ENCODE results near the gene ECHDC3. TPM values are rescaled to one million over a fixed set of nuclear protein-coding genes. Genes with fewer than 3 reads are reported as not detected.
A peak's percentile ranks its signal among the peaks of the same experiment; 100 is the strongest.

ECHDC3 gene
- polyA plus RNA-seq, 6 donors from 2014 or later, result 1.1 to 2.8 (median 2.0) TPM

GRCh38 chr10:11799736-11800080 lies 57.5 kb downstream of the ECHDC3 start:
- no peak for ATAC-seq (ENCODE audit: low read depth in 2 of 2)
- Mint-ChIP-seq H3K4me3 (no peak overlapping the region), H3K9me3 (no peaks in the 10 kb centered on the region), H3K27ac (no peak overlapping the region), H3K27me3 (peaks cover 0 to 5% (median 0%) of the 10 kb centered on the region in 3 donors), H3K4me1 (peaks cover 3 to 5% (median 5%) of the 10 kb centered on the region in 3 donors), H3K36me3 (no peaks in the 10 kb centered on the region)
- no peak for DNase-seq

GRCh38 chr10:11804336-11804735 lies 62.2 kb downstream of the ECHDC3 start:
- ATAC-seq (ENCODE audit: low read depth in 2 of 2) (no peak), DNase-seq (no peak)
- H3K27me3 Mint-ChIP-seq, result peaks cover 8 to 11% (median 9%) of the 10 kb centered on the region in 3 donors
- no peak overlapping the region for H3K27ac Mint-ChIP-seq
- no peaks in the 10 kb centered on the region for H3K4me1 Mint-ChIP-seq
- H3K4me3 Mint-ChIP-seq, result peak overlapping the region in 1 of 8 donors; percentile 3
- H3K9me3 Mint-ChIP-seq, result no peaks in the 10 kb centered on the region
- no peaks in the 10 kb centered on the region for H3K36me3 Mint-ChIP-seq

GRCh38 chr10:11805792-11806191 lies 63.6 kb downstream of the ECHDC3 start:
- no peak for ATAC-seq (ENCODE audit: low read depth in 2 of 2)
- Mint-ChIP-seq H3K27ac (peak overlapping the region in 1 of 6 donors; percentile 26), H3K4me3 (no peak overlapping the region), H3K9me3 (no peaks in the 10 kb centered on the region), H3K4me1 (no peaks in the 10 kb centered on the region), H3K27me3 (peaks cover 8 to 17% (median 9%) of the 10 kb centered on the region in 3 donors), H3K36me3 (no peaks in the 10 kb centered on the region)
- no peak for DNase-seq

GRCh38 chr10:11806706-11807105 lies 64.5 kb downstream of the ECHDC3 start:
- Mint-ChIP-seq H3K9me3 (no peaks in the 10 kb centered on the region), H3K27ac (no peak overlapping the region), H3K4me1 (no peaks in the 10 kb centered on the region), H3K27me3 (peaks cover 8 to 13% (median 9%) of the 10 kb centered on the region in 3 donors), H3K36me3 (no peaks in the 10 kb centered on the region), H3K4me3 (peak overlapping the region in 1 of 8 donors; percentile 4)
- DNase-seq (no peak), ATAC-seq (ENCODE audit: low read depth in 2 of 2) (no peak)

- H3K27ac Mint-ChIP-seq, result no peak overlapping the region
- H3K27me3 Mint-ChIP-seq, result peaks cover 8 to 13% (median 9%) of the 10 kb centered on the region in 3 donors
- H3K36me3 Mint-ChIP-seq, result no peaks in the 10 kb centered on the region
- ATAC-seq (ENCODE audit: low read depth in 2 of 2), result no peak
- H3K9me3 Mint-ChIP-seq, result no peaks in the 10 kb centered on the region
- no peaks in the 10 kb centered on the region for H3K4me1 Mint-ChIP-seq
- no peak overlapping the region for H3K4me3 Mint-ChIP-seq
- DNase-seq, result no peak
These were observed 66.6 kb downstream of the ECHDC3 start for GRCh38 chr10:11808808-11809207.

GRCh38 chr10:11810313-11810766 lies 68.2 kb downstream of the ECHDC3 start:
- no peaks in the 10 kb centered on the region for H3K4me1 Mint-ChIP-seq
- no peaks in the 10 kb centered on the region for H3K36me3 Mint-ChIP-seq
- no peak for DNase-seq
- peaks cover 8 to 13% (median 9%) of the 10 kb centered on the region in 3 donors for H3K27me3 Mint-ChIP-seq
- H3K9me3 Mint-ChIP-seq, result no peaks in the 10 kb centered on the region
- no peak for ATAC-seq (ENCODE audit: low read depth in 2 of 2)
- no peak overlapping the region for H3K27ac Mint-ChIP-seq
- no peak overlapping the region for H3K4me3 Mint-ChIP-seq

GRCh38 chr10:11810973-11811372 lies 68.8 kb downstream of the ECHDC3 start:
- H3K27me3 Mint-ChIP-seq, result peaks cover 6 to 13% (median 8%) of the 10 kb centered on the region in 3 donors
- H3K9me3 Mint-ChIP-seq, result no peaks in the 10 kb centered on the region
- no peaks in the 10 kb centered on the region for H3K4me1 Mint-ChIP-seq
- DNase-seq (no peak), ATAC-seq (ENCODE audit: low read depth in 2 of 2) (no peak)
- H3K36me3 Mint-ChIP-seq, result no peaks in the 10 kb centered on the region
- H3K27ac Mint-ChIP-seq, result peak overlapping the region in 1 of 6 donors; percentile 47
- no peak overlapping the region for H3K4me3 Mint-ChIP-seq

- DNase-seq (no peak), ATAC-seq (ENCODE audit: low read depth in 2 of 2) (no peak)
- peaks cover 0 to 13% (median under 1%) of the 10 kb centered on the region in 3 donors for H3K27me3 Mint-ChIP-seq
- H3K4me1 Mint-ChIP-seq, result no peaks in the 10 kb centered on the region
- no peaks in the 10 kb centered on the region for H3K9me3 Mint-ChIP-seq
- H3K36me3 Mint-ChIP-seq, result no peaks in the 10 kb centered on the region
- no peak overlapping the region for H3K4me3 Mint-ChIP-seq
- H3K27ac Mint-ChIP-seq, result no peak overlapping the region
These were observed 71.0 kb downstream of the ECHDC3 start for GRCh38 chr10:11813177-11813576.

Other genes with a start within 250 kb of the ECHDC3 start
- gene USP6NL, start 130.7 kb upstream of the ECHDC3 start, polyA plus RNA-seq (ENCODE audit: low read depth in 6 of 6), result 10 to 100 TPM; 37.8 to 56.8 (median 50.2) TPM
- gene PROSER2, start 81.0 kb downstream of the ECHDC3 start, polyA plus RNA-seq (ENCODE audit: low read depth in 6 of 6), result under 1 TPM in 2 of 6 donors, not detected in 4; 0.31 to 0.59 TPM